ENCODE results near the gene MAP2K6. TPM values are rescaled to one million over a fixed set of nuclear protein-coding genes. Genes with fewer than 3 reads are reported as not detected.

Gene MAP2K6
- total RNA-seq, 2 experiments from 2014 or later: 10.3 to 27.6 TPM

- POLR2A ChIA-PET: interaction anchor here (0.5 to 3.4 kb wide), 5 partner anchors 9 to 560 kb away, joined by 3 to 14 read pairs (median 3); no protein-coding TSS in a partner anchor
- no TSS peak for BruUV-seq (replicated peaks)
- CTCF ChIA-PET (ENCODE audit: unreplicated experiment): no interaction called here
- no peak overlapping the region for H3K4me3 ChIP-seq (ENCODE audit: low read depth, low read length, poor library complexity, severe bottlenecking)
- no peaks in the 10 kb centered on the region; the same call in 1 of the 2 replicates for H3K36me3 ChIP-seq (ENCODE audit: insufficient read depth, low read length)
- TF ChIP-seq EZH2phosphoT487 (IDR thresholded peaks at IDR 0.05; ENCODE audit: borderline replicate concordance, low read depth, low read length) (no peak), CTCF (conservative IDR thresholded peaks at IDR 0.05; ENCODE audit: low read length) (no peak)
- H3K4me2 ChIP-seq (ENCODE audit: low read length): no peak overlapping the region
- DNase-seq (ENCODE audit: low spot score): no peak
- no peaks in the 10 kb centered on the region for H3K4me1 ChIP-seq (ENCODE audit: insufficient read depth, low read length, poor library complexity, severe bottlenecking)
- H3K79me2 ChIP-seq (ENCODE audit: insufficient read depth, low read depth, low read length): no peaks in the 10 kb centered on the region
- 0 out of 2 replicates have a peak, but pooled peaks cover under 1% of the 10 kb centered on the region for H3K9me2 ChIP-seq (ENCODE audit: insufficient read depth, low read length)
- intact Hi-C loops (cut with micrococcal nuclease; ENCODE audit: unreplicated experiment): no loop called here
- no peak overlapping the region for H3K27ac ChIP-seq (ENCODE audit: low read depth, low read length, poor library complexity, severe bottlenecking)
- no peak overlapping the region for H2AFZ ChIP-seq (ENCODE audit: low read length)
- H4K20me1 ChIP-seq (ENCODE audit: insufficient read depth, low read length): no peaks in the 10 kb centered on the region
- no peaks in the 10 kb centered on the region for H3K9me3 ChIP-seq (ENCODE audit: low read length)
Measured at GRCh38 chr17:69539274-69539673, 124.8 kb downstream of the MAP2K6 start.

GRCh38 chr17:69539781-69540319, 125.4 kb downstream of the MAP2K6 start:
- Histone ChIP-seq H3K27ac (ENCODE audit: low read depth, low read length, poor library complexity, severe bottlenecking) (no peak overlapping the region), H3K79me2 (ENCODE audit: insufficient read depth, low read depth, low read length) (no peaks in the 10 kb centered on the region), H3K4me2 (ENCODE audit: low read length) (no peak overlapping the region), H2AFZ (ENCODE audit: low read length) (no peak overlapping the region), H3K4me1 (ENCODE audit: insufficient read depth, low read length, poor library complexity, severe bottlenecking) (no peaks in the 10 kb centered on the region), H3K9me3 (ENCODE audit: low read length) (no peaks in the 10 kb centered on the region), H3K4me3 (ENCODE audit: low read depth, low read length, poor library complexity, severe bottlenecking) (no peak overlapping the region), H3K36me3 (ENCODE audit: insufficient read depth, low read length) (no peaks in the 10 kb centered on the region; the same call in 1 of the 2 replicates), H4K20me1 (ENCODE audit: insufficient read depth, low read length) (no peaks in the 10 kb centered on the region), H3K9me2 (ENCODE audit: insufficient read depth, low read length) (0 out of 2 replicates have a peak, but pooled peaks cover 4% of the 10 kb centered on the region)
- TF ChIP-seq CTCF (conservative IDR thresholded peaks at IDR 0.05; ENCODE audit: low read length): no peak
- TF ChIP-seq EZH2phosphoT487 (IDR thresholded peaks at IDR 0.05; ENCODE audit: borderline replicate concordance, low read depth, low read length): no peak
- CTCF ChIA-PET (ENCODE audit: unreplicated experiment): no interaction called here
- intact Hi-C loops (cut with micrococcal nuclease; ENCODE audit: unreplicated experiment): loop anchor here (5.0 kb wide), 1 partner anchor 1012 kb away; no protein-coding TSS in a partner anchor
- POLR2A ChIA-PET: interaction anchor here (0.6 to 3.4 kb wide), 5 partner anchors 9 to 585 kb away, joined by 3 to 14 read pairs (median 3); no protein-coding TSS in a partner anchor
- DNase-seq (ENCODE audit: low spot score): no peak
- no TSS peak for BruUV-seq (replicated peaks)

- Histone ChIP-seq H4K20me1 (ENCODE audit: insufficient read depth, low read length) (no peaks in the 10 kb centered on the region), H3K4me1 (ENCODE audit: insufficient read depth, low read length, poor library complexity, severe bottlenecking) (no peaks in the 10 kb centered on the region), H3K4me3 (ENCODE audit: low read depth, low read length, poor library complexity, severe bottlenecking) (no peak overlapping the region), H3K9me3 (ENCODE audit: low read length) (no peaks in the 10 kb centered on the region), H2AFZ (ENCODE audit: low read length) (no peak overlapping the region), H3K9me2 (ENCODE audit: insufficient read depth, low read length) (0 out of 2 replicates have a peak, but pooled peaks cover 4% of the 10 kb centered on the region), H3K4me2 (ENCODE audit: low read length) (no peak overlapping the region), H3K36me3 (ENCODE audit: insufficient read depth, low read length) (no peaks in the 10 kb centered on the region; the same call in 1 of the 2 replicates), H3K27ac (ENCODE audit: low read depth, low read length, poor library complexity, severe bottlenecking) (no peak overlapping the region), H3K79me2 (ENCODE audit: insufficient read depth, low read depth, low read length) (no peaks in the 10 kb centered on the region)
- TF ChIP-seq CTCF (conservative IDR thresholded peaks at IDR 0.05; ENCODE audit: low read length) (no peak), EZH2phosphoT487 (IDR thresholded peaks at IDR 0.05; ENCODE audit: borderline replicate concordance, low read depth, low read length) (no peak)
- DNase-seq (ENCODE audit: low spot score): no peak
- CTCF ChIA-PET (ENCODE audit: unreplicated experiment): no interaction called here
- intact Hi-C loops (cut with micrococcal nuclease; ENCODE audit: unreplicated experiment): loop anchor here (5.0 kb wide), 1 partner anchor 1012 kb away; no protein-coding TSS in a partner anchor
- no TSS peak for BruUV-seq (replicated peaks)
- POLR2A ChIA-PET: interaction anchor here (0.6 to 3.4 kb wide), 2 partner anchors 11 to 584 kb away, joined by 3 to 14 read pairs; no protein-coding TSS in a partner anchor
Measured at GRCh38 chr17:69540356-69540755, 125.9 kb downstream of the MAP2K6 start.

Measured in OCI-LY7 (cell line).